ENCODE measurements around the gene ARRB1.

Gene ARRB1

GRCh38 chr11:75272391-75272790, 79.1 kb downstream of the ARRB1 start:
- DNase-seq: no peak

GRCh38 chr11:75271730-75272129, 79.7 kb downstream of the ARRB1 start:
- DNase-seq: peak; percentile 26

GRCh38 chr11:75270896-75271418, 80.5 kb downstream of the ARRB1 start:
- peak; percentile 28 for DNase-seq

- no peak for DNase-seq
Measured at GRCh38 chr11:75269896-75270295, 81.6 kb downstream of the ARRB1 start.

- no peak for DNase-seq
Measured at GRCh38 chr11:75269367-75269660, 82.1 kb downstream of the ARRB1 start.

GRCh38 chr11:75268626-75269366, 82.7 kb downstream of the ARRB1 start:
- DNase-seq: no peak

- no peak for DNase-seq
Measured at GRCh38 chr11:75267171-75267970, 84.1 kb downstream of the ARRB1 start.

GRCh38 chr11:75265851-75266531, 85.5 kb downstream of the ARRB1 start:
- DNase-seq: no peak

GRCh38 chr11:75264971-75265370, 86.5 kb downstream of the ARRB1 start:
- DNase-seq: no peak

- DNase-seq: no peak
Measured at GRCh38 chr11:75264356-75264755, 87.1 kb downstream of the ARRB1 start.

- DNase-seq: no peak
Measured at GRCh38 chr11:75263944-75264349, 87.5 kb downstream of the ARRB1 start.

GRCh38 chr11:75262961-75263852, 88.3 kb downstream of the ARRB1 start:
- no peak for DNase-seq

- no peak for DNase-seq
Measured at GRCh38 chr11:75262436-75262835, 89.0 kb downstream of the ARRB1 start.

- DNase-seq: no peak
Measured at GRCh38 chr11:75261902-75262361, 89.5 kb downstream of the ARRB1 start.

GRCh38 chr11:75260396-75261170, 90.9 kb downstream of the ARRB1 start:
- no peak for DNase-seq

- no peak for DNase-seq
Measured at GRCh38 chr11:75254326-75254725, 97.1 kb downstream of the ARRB1 start.

GRCh38 chr11:75249704-75250103, 101.8 kb downstream of the ARRB1 start:
- DNase-seq: no peak

GRCh38 chr11:75248924-75249256, 102.6 kb downstream of the ARRB1 start:
- DNase-seq: no peak

GRCh38 chr11:75246671-75247350, 104.7 kb downstream of the ARRB1 start:
- DNase-seq: no peak

- DNase-seq: no peak
Measured at GRCh38 chr11:75246006-75246670, 105.3 kb downstream of the ARRB1 start.
